GM18520 (cell line): ENCODE measurements around the gene NUDCD3.
A peak's percentile ranks its signal among the peaks of the same experiment; 100 is the strongest.

Source experiments
- ATAC-seq: cut with Tn5 transposase; IDR thresholded peaks from one replicate; pipeline ENCODE4 v1.9.1; 2021; ENCODE audit not compliant: unreplicated experiment

Gene NUDCD3

GRCh38 chr7:44482502-44483485 is 7.7 kb downstream of the NUDCD3 start:
- no peak for ATAC-seq

- no peak for ATAC-seq
Observed at GRCh38 chr7:44477938-44478337, 12.5 kb downstream of the NUDCD3 start.

- peak; percentile 69 for ATAC-seq
Observed at GRCh38 chr7:44477063-44477830, 13.2 kb downstream of the NUDCD3 start.

- ATAC-seq = no peak
Observed at GRCh38 chr7:44476313-44476712, 14.1 kb downstream of the NUDCD3 start.

DNA sequence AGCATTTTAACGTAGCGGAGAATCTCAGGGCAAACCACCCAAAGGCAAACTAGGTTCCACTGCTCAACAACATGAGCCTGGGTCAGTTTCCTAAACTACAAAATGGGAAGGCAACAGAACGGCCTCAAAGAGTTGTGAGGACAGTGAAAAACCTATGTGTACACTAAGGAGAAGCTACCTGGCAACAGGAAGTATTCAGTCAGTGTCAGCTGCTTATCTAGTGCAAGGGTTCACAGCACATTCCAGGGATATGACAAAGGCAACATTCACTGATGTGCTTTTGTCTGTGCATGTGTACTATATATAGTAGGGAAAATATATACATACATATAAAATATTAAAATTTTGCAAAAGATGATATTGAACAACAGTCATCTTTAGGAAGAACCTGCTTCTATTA is 17.2 kb downstream of the NUDCD3 start:
- ATAC-seq = no peak

DNA sequence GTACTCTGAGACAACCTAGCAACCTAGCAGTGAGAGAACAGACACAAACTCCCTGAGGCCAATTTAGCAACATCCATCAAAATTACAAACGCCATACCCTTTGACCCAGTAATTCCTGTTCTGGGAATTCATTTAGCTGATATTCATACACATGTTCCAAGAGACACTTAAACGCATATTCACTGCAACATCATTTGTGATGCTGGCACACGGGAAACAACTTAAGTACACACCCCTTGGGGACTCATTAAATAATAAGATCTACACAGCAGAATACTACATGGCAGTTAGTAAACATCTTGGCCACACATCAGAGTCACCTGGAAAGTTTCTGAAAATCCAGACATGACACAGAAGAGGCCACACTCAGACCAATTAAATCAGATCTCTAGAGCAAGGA is 17.6 kb downstream of the NUDCD3 start:
- no peak for ATAC-seq

DNA sequence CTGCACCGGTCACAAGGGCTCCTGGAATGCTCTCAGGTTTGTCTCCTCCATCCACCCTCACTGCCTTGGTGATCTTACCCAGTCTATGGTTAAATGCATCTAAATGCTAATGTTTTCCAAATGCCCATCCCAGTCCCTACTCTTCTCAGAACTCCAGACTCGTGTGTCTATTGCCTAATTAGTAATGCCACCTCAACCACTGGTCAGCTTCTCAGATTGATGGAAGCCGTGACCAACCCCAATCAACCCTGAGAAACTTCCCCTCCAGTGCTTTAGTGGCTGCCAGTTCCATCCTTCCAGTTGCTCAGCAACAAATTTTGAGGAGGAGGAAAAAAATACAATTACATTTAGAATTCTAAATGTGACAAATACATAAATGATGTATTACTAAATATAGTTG is 18.6 kb downstream of the NUDCD3 start:
- no peak for ATAC-seq

GRCh38 chr7:44471436-44471835 is 19.0 kb downstream of the NUDCD3 start:
- no peak for ATAC-seq

GRCh38 chr7:44470628-44471245 is 19.7 kb downstream of the NUDCD3 start:
- ATAC-seq = no peak

GRCh38 chr7:44470135-44470479 is 20.4 kb downstream of the NUDCD3 start:
- ATAC-seq = no peak

DNA sequence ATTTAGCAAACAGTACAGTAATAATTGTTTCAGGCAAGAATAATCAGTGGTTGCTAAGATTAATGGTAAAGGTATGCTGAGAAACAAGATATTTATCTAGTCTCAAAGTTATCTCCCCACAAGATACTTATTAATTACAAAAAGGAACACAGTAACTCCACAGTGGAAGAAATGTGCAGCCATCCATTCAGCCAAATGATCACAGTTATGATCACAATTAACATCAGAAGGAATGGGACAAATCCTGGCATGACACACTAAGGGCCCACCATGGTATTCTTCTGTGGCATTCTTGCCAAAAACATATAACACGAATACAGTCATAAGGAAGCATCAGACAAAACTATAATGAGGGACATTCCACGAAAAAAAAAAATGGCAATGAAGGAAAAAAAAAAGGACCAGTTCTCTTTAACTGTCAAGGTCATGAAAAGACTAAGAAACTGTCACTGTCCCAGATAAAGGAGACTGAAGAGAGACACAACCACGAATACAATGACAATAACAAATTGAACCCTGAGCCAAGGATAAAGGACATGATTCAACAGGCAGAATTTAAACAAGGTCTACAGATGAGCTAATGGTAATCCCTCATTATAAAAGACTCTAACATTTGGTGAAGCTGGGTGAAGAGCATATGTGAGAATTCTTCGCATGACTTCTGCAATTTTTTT is 20.9 kb downstream of the NUDCD3 start:
- ATAC-seq = no peak

DNA sequence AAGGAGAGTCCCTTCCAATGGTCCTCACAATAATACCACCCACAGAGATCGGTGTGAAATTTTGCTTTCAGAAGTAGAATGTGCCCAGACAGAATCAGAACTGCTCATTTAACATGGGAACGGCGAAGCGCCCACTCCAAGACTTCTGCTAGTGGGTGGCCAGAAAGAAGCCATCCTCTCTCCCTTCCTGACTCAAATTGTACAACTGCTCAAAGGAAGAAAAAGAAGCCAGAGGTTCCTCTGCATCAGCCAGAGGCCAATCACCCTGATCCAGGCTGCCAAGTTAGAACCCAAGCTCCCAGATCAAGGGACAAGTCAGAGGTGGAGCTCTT is 23.3 kb downstream of the NUDCD3 start:
- ATAC-seq = no peak

DNA sequence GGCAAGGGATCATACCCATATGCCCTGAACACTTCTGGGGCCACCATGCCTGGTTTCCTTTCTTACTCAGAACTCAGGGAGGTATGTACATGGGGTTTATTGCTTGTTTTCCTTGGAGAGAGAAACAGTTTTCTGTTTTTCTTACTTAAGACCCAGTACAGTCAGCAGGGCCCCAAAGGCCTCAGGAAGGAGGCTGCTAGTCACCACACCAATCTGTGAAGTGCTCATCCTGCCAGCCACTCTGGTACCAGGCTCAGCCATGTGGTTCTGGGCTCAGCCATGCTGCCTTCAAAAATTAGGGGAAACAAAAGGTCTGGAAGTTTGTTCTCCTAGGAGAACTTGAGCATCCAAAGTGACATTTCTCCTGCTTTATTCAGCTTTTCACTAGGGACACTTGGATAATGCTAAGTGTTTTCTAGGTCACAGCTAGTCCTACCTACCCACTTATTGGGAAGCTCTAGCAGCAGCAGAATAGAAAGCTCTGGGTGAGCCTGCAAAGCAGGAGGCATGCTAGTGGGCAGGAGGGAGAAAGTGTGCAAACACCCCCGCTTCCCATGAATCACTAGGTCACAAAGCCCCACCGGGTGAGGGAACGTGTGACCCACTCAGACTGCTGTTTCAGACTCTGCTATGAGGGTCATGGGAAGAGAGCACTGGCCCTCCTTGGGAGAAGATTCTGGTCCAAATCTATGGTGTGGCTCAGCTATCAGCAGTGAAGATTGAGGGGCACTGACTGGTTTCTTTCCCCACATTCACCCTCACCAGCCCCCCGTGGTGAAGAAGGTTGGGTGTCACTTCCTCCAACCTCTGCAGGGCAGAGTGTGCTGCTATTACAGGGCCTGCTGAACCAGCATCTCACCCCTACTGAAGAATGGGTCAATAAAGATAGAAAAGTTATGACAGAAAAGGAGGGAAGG is 23.9 kb downstream of the NUDCD3 start:
- no peak for ATAC-seq

DNA sequence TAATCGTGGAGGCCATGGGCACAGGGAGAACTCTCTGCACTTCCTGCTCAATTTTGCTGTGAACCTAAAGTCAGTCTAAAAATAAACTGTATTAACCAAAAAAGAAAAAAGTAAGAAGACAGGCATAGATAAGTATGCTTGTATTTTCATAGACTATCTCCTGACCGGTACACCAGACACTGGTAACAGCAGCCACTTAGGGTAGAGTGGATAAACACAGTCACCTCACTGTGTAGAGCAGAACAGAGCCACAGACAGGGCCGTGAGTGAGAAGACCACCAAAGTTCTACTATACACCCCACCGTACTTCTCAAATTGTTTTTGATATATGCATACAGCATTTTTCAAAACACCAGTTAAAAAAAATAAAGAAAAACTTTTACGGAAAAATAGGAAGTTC is 25.0 kb downstream of the NUDCD3 start:
- ATAC-seq = no peak

GRCh38 chr7:44463169-44463808 is 27.2 kb downstream of the NUDCD3 start:
- ATAC-seq = no peak

DNA sequence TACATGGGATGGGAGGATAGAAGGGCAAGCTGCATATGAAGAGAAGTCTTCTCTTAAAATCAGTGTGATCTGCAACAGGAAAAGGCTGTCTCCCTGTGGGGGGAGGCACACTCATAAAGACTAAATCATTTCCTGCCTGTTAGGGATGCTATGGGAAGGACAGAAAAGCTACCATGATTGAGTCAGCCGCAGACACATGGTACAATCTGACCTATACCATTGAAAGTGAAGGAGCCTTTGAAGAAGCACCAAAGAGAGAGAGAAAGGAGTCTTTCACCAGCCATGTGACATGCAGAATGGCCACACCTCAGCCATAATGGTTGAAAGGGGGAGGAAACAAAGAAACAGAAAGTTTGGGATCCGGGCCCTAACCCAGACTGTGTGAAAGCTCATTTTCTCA is 29.1 kb downstream of the NUDCD3 start:
- no peak for ATAC-seq

DNA sequence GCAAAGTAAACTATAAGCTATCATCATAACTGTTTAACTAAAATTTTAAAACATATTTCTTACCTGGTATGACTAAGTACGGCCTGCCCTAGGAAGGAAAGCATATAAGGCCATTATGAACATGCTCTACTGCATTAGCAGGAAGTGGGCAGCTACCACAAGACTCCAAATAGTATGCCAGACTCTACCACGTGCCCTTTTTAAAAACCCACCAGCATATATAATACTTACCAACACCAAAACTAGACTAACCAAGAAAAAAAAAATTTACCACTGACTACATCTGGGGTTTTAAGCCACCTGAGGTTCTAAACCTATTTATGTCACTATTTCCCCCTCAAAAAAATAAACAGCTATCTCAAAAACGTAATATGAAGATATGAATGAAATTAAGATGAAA is 30.1 kb downstream of the NUDCD3 start:
- peak; percentile 93 for ATAC-seq

DNA sequence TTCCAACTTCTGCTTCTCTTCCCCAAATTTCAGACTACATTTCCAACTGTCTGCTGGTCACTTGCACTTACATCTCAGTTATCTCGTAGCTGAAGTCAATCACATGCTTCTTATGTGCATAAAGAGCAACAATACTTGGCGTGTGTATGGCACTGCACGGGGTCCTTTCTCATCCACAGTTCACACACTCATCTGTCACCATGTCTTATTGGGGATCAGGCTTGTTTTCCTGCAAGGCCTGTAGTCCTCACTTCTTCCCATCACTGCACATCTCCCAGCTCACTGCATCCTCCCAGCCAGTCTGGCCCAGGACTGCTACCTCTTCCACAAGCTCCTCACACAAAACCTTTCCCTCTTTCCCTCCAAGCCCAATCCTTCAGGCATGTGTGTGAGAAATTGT is 35.3 kb downstream of the NUDCD3 start:
- ATAC-seq = no peak

- ATAC-seq = no peak
Observed at GRCh38 chr7:44454348-44454747, 36.1 kb downstream of the NUDCD3 start.

GRCh38 chr7:44451123-44451522 is 39.3 kb downstream of the NUDCD3 start:
- ATAC-seq = no peak
